ENCODE results near the gene PPP1R13L.

PPP1R13L gene

GRCh38 chr19:45363861-45364459 is 40.9 kb downstream of the PPP1R13L start:
- no peak for DNase-seq

DNA sequence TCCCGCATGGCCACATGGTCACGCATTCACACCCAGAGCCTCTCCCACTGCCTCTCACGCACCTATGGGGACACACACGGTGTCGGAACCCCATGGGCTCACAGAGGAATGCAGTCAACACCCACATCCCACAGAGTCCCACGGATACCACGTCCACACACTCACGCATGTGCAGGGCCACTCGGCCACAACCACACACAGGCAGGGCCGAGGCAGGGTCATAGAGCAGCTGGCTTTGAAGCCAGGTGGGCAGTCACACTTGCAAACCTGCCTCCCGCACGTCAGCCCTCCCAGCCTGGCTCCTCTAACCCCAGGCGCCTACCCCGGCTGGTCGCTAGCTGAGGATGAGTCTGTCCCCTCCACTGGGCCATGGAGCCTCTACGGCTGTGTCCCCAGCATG is 42.6 kb downstream of the PPP1R13L start:
- no peak for DNase-seq

- no peak for DNase-seq
Observed at GRCh38 chr19:45361608-45362007, 43.3 kb downstream of the PPP1R13L start.

DNA sequence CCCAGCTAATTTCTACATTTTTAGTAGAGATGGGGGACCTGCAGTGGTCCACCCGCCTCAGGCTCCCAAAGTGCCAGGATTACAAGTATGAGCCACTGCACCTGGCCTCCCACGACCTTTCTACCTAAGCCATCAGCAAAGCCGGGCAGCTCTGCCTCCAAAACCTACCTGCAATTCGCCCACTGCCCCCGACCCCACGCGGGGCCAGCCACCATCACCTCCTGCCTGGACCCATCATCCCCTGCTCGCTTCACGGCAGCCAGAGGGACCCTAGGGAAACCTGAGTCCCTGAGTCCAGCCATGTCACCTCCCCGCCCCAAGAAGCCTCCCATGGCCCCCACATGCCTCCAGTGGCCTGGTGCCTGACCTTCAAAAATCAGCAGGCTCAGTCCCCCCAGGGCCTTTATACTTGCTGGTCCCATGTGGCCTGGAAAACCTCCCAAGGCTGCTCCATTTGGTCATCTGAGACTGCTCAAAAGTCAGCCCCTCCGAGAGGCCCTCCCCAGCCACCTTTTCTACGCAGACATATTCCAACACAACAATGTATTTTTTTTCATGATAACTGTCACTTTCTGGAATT is 46.6 kb downstream of the PPP1R13L start:
- DNase-seq = no peak

DNA sequence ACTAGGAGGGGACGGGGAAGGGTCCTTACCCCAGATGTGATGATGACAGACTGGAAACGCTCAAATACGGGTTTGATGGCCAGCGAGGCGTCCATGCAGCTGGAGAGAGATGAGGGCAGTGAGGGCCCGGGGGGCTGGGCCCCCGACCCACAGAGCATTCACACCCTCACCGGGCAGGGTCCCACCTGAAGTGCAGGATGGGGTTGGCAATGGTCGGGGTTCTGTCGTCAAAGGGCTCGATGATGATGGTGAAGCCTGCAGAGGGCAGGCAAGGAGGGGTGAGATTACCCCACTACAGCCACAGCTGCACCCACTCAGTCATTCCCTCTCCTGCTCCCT is 47.5 kb downstream of the PPP1R13L start:
- no peak for DNase-seq

DNA sequence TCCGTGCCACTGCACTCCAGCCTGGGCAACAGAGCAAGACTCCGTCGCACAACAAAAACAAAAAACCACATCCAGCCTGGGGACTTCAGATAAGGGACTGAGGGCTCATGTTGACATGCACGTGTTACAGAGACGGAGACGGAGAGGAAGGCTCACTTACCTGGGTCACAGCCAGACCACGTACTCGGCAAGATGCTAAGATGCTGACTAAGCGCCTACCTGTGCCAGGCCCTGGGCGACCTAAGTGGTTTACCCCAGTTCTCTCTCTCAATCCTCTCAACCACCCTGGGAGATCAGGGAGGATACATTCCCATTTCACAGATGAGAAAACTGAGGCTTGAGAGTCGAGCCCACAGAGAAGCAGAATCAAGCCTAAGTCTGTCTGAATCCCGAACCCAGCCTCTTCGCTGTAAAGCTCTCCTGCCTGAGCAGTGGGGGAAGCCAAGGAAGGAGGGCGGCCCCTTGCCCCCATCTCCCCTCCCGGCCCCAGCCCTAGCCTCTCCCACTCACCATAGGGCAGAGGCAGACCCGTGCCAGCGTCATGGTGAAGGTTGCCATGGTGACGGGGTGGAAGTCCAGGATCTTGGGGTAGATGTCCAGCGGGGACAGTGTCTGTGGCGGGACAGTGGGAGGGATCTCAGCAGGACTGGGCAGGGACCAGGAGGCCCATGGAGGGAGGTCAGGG is 48.0 kb downstream of the PPP1R13L start:
- no peak for DNase-seq

GRCh38 chr19:45355910-45356309 is 49.0 kb downstream of the PPP1R13L start:
- no peak for DNase-seq

GRCh38 chr19:45355402-45355801 is 49.5 kb downstream of the PPP1R13L start:
- DNase-seq = no peak

DNA sequence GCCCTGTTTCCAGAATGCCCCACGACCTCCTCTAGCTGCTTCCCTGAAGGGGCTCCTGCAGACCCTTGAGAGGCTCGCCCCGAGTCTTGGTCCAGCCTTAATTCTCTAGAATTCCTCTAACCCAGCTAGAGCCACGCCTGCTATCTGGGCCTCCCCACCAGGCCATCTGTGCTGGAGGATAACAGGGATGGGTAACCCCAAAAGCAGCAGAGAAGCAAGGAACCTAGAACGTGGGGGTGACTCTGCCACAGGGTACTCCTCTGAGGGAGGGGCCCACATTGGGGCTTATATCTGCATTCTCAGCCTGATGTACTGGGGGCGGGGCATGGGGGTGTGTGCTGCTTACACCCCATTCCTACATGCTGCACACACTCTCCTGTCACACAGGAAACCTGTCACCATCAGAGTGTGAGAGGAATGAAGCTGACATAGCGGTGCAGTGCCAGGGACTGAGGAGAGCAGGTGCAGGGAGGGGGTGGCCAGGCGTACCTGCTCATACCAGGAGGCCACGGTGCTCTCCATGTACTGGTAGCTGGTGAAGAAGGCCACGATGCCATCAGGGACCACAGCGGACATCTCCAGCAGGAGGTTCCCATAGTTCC is 50.5 kb downstream of the PPP1R13L start:
- no peak for DNase-seq

GRCh38 chr19:45352914-45353796 is 51.7 kb downstream of the PPP1R13L start:
- no peak for DNase-seq

DNA sequence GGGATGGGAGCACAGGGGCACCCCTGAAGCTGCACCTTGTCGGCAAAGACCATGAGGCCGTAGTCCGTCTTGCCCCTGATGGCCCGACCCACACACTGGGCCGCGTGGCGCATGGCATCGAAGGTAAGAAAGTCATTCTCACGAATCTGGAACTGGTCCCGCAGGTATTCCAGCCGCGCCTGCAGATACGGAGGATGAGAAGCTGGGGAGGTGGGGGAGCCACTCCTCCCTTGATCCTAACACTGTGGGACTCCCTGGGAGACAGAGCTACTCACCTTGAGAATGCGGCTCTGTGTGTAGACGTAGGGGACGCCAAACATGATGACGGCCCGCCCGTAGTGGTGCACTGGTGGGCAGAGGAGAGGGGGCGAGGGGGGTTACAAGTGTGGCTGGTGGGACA is 52.4 kb downstream of the PPP1R13L start:
- DNase-seq = no peak

GRCh38 chr19:45352062-45352461 is 52.8 kb downstream of the PPP1R13L start:
- no peak for DNase-seq

GRCh38 chr19:45351401-45351952 is 53.4 kb downstream of the PPP1R13L start:
- DNase-seq = no peak

GRCh38 chr19:45350477-45351058 is 54.3 kb downstream of the PPP1R13L start:
- no peak for DNase-seq

- DNase-seq = no peak
Observed at GRCh38 chr19:45349430-45349941, 55.4 kb downstream of the PPP1R13L start.

DNA sequence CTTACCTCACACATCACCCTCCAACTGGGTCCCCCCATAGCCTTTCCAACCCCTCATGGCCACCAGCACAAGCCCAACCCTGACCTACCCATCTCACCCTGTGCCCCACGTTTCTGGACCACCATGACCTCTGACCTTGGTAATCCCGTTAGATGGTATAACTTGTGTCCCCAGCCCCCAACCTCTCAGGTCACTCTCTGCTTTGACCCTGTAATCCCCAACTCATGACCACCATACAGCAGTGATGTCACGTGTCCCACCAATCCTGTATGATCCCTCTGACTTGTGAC is 55.8 kb downstream of the PPP1R13L start:
- DNase-seq = no peak

DNA sequence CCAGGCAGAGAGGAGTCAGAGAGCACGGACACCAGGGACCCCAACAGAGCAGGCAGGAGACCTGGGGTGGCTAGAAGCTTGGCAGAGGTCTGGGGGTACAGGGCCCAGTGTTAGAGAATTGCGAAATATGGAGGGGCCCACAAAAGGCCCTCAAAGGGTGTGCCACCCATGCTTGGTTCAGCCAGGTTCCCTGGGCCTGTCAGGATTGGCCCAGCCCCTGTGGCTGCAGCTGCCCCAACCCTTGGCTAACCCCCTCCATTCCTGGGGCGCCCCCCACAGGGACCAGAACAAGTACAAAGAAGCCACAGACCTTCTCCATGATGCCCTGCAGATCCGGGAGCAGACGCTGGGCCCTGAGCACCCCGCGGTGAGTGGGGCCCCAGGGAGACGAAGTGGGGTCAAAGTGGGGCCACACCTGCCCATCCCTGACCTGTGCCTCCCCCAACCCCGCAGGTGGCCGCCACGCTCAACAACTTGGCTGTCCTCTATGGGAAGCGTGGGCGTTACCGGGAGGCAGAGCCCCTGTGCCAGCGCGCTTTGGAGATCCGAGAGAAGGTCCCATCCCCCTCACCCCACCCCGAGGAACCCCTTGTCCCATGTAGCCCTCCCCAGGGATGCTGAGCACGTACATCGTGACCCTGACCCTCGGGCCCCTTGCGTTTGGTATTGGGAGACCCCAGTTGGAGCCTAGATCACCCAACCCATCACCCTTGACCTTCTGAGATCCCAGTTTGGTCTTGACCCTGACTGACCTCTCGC is 56.3 kb downstream of the PPP1R13L start:
- DNase-seq = no peak

- no peak for DNase-seq
Observed at GRCh38 chr19:45347570-45348366, 57.1 kb downstream of the PPP1R13L start.

- no peak for DNase-seq
Observed at GRCh38 chr19:45346449-45346848, 58.4 kb downstream of the PPP1R13L start.

DNA sequence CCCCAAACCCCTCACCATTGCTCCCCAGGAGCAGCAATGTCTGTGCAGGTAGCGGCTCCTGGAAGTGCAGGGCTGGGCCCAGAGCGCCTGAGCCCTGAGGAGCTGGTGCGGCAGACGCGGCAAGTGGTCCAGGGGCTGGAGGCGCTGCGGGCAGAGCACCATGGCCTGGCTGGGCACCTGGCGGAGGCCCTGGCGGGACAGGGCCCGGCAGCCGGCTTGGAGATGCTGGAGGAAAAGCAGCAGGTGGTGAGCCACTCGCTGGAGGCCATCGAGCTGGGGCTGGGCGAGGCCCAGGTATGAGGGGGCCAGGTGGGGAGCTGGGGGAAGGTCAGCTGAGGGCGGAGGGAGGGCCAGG is 59.4 kb downstream of the PPP1R13L start:
- DNase-seq = no peak

All from NCI-H446 treated with DMSO at 0.1 percent for 48 hours (cell line).